GM12874 (cell line): ENCODE measurements around the gene PLCXD1.

Source experiments
- TF ChIP-seq, protein P1 (sequence below): IDR thresholded peaks from 2 replicates; pipeline ENCODE4 v1.5.1; 2011; ENCODE audit warnings: low read depth, mild to moderate bottlenecking, control low read depth, low read length, moderate library complexity; ENCODE audit not compliant: insufficient read depth

PLCXD1 gene

DNA sequence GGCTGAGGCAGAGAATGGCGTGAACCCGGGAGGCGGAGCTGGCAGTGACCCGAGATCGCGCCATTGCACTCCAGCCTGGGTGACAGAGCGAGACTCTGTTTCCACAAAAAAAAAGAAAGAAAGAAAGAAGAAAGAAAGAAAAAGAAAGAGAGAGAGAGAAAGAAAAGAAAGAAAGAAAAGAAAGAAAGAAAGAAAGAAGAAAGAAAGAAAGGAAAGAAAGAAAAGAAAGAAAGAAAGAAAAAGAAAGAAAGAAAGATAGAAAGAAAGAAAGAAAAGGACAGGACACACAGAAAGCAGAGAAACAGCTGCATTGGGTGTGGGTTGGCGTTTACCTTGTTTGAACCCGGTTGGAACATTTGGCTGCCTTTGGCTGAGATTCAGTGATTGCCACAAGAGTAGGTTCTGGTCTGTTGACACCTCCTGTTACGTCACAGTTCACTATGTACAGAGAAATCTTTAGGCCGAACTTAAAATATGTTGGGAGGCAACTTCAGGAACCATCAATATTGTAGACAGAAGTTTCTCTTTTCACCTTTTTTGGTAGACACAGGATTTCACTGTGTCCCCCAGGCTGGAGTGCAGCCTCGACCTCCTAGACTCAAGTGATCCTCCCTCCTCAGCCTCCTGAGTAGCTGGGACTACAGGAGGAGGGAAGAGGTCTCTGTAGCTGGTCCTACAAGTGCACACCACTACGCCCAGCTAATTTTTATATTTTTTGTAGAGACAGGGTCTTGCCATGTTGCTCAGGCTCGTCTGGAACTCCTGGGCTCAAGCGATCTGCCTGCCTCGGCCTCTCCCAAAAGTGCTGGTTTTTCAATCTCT, 16.3 kb upstream of the PLCXD1 start:
- TF ChIP-seq, protein P1, sequence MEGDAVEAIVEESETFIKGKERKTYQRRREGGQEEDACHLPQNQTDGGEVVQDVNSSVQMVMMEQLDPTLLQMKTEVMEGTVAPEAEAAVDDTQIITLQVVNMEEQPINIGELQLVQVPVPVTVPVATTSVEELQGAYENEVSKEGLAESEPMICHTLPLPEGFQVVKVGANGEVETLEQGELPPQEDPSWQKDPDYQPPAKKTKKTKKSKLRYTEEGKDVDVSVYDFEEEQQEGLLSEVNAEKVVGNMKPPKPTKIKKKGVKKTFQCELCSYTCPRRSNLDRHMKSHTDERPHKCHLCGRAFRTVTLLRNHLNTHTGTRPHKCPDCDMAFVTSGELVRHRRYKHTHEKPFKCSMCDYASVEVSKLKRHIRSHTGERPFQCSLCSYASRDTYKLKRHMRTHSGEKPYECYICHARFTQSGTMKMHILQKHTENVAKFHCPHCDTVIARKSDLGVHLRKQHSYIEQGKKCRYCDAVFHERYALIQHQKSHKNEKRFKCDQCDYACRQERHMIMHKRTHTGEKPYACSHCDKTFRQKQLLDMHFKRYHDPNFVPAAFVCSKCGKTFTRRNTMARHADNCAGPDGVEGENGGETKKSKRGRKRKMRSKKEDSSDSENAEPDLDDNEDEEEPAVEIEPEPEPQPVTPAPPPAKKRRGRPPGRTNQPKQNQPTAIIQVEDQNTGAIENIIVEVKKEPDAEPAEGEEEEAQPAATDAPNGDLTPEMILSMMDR, result no peak

DNA sequence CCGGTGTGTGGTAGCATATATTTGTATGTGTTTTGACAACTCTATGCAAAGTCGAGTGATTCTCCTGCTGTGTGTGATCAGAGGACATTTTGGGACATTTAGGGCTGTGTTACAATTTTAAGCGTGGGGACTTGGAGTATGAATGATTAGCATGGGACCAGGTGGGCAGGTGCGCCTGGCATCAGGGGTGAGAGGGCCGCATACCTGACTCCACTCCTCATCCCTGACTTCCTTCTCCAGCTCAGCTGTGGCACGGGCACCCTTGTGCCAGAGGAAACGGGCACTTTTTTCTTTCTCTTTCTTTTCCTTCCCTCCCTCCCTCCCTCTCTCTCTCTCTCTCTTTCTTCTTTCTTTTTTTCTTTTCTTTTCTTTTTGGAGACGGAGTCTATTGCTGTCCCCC, 15.7 kb upstream of the PLCXD1 start:
- TF ChIP-seq, protein P1, result no peak

DNA sequence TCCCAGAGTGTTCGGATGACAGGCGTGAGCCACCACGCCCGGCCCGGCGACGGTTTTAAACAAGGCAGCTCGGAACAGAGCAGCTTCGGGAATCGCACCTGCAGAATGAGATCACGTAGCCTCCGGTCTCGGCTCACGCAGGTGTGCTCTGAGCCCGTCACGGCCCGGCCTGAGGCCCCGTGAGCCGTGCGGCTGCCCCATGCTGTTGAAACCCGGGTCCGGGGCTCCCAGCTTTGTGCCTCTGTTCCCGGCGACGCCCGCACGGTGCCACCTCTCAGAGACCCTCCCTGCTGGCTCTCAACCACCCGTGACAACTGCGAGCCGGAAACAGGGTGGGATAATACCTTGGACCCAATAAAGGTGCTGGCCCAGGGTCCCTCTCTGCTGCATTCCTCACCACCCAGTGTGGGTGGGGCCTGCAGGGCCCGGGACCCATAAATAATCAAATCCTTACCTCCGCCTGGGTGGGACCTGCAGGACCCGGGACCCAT, 13.4 kb upstream of the PLCXD1 start:
- TF ChIP-seq, protein P1, result no peak

DNA sequence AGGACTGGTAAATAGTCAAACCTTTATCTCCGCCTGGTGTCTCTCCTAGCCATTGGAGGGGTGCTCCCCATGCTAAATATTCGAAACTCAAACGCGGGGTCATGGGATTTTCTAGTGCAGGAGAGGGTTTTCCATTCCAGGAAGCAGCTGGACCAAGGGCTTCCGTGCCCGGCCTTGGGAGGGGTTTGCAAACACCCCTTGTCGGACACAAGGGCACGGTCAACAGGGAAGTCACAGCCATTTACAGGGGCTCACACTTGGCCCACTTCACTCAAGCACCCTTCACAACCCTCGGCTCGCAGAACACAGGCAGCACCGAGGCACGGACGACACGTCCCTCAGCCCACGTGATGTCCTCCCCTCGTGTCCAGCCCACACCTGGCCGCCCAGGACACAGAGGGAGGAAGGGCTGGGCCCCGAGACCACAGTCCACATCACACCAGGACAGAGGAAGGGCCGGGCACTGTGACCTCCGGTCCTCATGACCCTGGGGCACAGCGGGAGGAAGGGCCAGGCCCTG, 10.3 kb upstream of the PLCXD1 start:
- TF ChIP-seq, protein P1, result no peak

DNA sequence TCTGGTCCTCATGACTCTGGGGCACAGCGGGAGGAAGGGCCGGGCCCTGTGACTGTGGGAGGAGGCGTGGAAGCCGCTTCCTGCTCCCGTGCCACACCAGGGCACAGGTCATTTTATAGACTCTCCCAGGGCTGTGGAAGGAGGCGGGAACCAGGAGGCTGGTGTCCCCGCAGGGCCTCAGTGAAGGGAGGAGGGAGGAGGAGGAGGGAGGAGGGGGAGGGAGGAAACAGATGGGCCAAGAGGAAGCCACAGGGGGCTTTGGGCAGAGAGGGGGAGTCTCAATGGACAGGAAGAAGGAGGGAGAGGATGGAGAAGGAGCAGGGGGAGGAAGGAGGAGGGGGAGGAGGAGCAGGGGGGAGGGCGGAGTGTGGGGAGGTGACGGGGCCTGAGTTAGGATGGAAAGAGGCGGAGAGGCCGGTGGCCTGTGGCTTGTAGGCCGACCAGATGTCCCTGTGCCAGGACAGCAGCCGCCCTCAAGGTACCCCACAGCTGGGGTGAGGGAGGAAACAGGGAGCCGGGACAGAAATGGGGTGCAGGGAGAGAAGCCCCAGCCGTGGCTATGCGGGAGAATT, 6.2 kb upstream of the PLCXD1 start:
- TF ChIP-seq, protein P1, result no peak

DNA sequence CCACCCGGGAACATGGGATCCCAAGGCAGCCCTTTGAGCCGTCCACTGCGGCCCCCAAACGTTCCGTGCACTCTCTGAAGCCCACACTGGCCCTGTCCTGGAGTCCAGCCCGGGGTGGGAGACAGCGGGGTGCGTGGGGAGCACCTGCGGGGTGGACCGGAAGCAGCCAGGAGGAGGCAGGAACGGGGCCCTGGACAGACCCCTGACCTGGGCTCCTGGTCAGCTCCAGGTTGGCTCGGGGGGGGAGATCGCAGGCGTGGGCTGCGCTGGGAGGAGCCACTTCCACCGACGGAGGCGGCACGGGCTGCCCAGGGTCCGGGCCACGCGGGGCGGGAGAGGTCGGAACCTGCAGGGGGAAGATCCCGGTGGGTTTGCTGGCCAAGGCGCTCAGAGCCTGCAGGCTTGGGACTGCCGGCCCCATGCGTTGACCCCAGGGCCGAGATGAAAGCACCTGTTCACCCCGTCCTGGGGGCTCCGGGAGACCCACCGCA, 5.7 kb upstream of the PLCXD1 start:
- TF ChIP-seq, protein P1, result no peak

DNA sequence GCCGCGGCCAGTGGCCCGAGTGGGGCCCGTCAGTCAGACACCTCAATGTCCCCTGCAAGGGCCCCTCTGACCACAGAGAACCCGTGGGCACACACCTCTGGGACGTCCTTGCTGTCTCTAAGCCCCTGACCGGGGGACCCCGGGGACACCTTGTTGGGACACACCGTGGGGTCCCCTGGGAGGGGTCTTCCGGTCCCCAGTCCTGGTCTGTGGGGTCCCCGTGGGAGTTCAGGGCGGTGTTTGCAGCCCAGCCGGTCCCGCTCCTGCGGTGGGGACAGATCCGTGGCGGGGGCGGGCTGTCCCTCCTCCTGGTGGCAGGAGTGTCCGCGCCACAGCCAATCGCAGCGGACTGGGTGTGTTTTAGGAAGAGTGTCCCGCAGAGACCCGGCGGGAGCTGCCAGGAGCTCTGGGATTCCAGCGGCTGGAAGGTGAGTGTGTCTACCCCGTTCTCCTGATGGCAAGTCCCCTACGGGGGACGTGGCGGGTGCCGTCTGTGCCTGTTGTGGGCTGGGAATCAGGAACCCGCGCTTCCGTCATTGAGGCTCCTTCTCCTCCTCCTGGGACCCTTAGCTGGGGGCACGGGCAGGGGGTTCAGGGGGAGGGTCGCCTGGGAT, 5.1 kb upstream of the PLCXD1 start:
- TF ChIP-seq, protein P1, result no peak
